Astrocyte of the spinal cord (primary cell): Measurements from ENCODE around the gene CUBN.

Experiments
- DNase-seq: peaks from one replicate; pipeline ENCODE4 v3.0.0; 2011; ENCODE audit warnings: low read depth, low spot score
- H3K4me3 ChIP-seq: 2 replicates; pipeline ENCODE4 v1.5.1; 2011; ENCODE audit warnings: low read depth, mild to moderate bottlenecking, low read length, moderate library complexity
- CTCF ChIP-seq: IDR thresholded peaks from 2 replicates; pipeline ENCODE4 v1.5.1; 2012; ENCODE audit warnings: low read depth, mild to moderate bottlenecking, low read length, inconsistent platforms
- in situ Hi-C: cut with HindIII; loops from 2 replicates; pipeline ENCODE4 v1.10.0; 2017; ENCODE audit warnings: low sequenced_read_pairs

The CUBN gene

GRCh38 chr10:16964576-16965343 lies 164.9 kb downstream of the CUBN start:
- H3K4me3 ChIP-seq = no peak overlapping the region
- in situ Hi-C loops = no loop called here
- DNase-seq = no peak
- no peak for TF ChIP-seq CTCF

- H3K4me3 ChIP-seq = no peak overlapping the region
- TF ChIP-seq CTCF = no peak
- DNase-seq = no peak
- in situ Hi-C loops = no loop called here
These were observed 169.1 kb downstream of the CUBN start for GRCh38 chr10:16960551-16960950.

GRCh38 chr10:16957038-16957437 lies 172.6 kb downstream of the CUBN start:
- in situ Hi-C loops = no loop called here
- no peak overlapping the region for H3K4me3 ChIP-seq
- no peak for TF ChIP-seq CTCF
- no peak for DNase-seq

- DNase-seq = no peak
- in situ Hi-C loops = no loop called here
- no peak overlapping the region for H3K4me3 ChIP-seq
- no peak for TF ChIP-seq CTCF
These were observed 175.2 kb downstream of the CUBN start for GRCh38 chr10:16954280-16955030.

GRCh38 chr10:16953270-16953669 lies 176.3 kb downstream of the CUBN start:
- TF ChIP-seq CTCF = no peak
- H3K4me3 ChIP-seq = no peak overlapping the region
- no peak for DNase-seq
- in situ Hi-C loops = no loop called here

- in situ Hi-C loops = no loop called here
- peak; percentile 13 for TF ChIP-seq CTCF
- peak; percentile 16 for DNase-seq
These were observed 177.0 kb downstream of the CUBN start for GRCh38 chr10:16952610-16953009.

More at GRCh38 chr10:16952610-16953009, 177.0 kb downstream of the CUBN start:
- H3K4me3 ChIP-seq = no peak overlapping the region
